VCaP (cell line): ENCODE measurements around the gene DUT.

Experiments
- H3K27ac ChIP-seq: fragments of 450-650 bp; 2 replicates; pipeline ENCODE4 v1.5.1; 2017
- CTCF ChIP-seq: fragments of 450-650 bp; conservative IDR thresholded peaks from 2 replicates; pipeline ENCODE4 v1.5.1; 2017; ENCODE audit warnings: mild to moderate bottlenecking, moderate library complexity

The DUT gene

GRCh38 chr15:48330855-48331795 lies at the start of gene DUT:
DUT (plus strand) TSS chr15:48331429; CDS start chr15:48331516, 87 bp downstream.
- TF ChIP-seq CTCF, result no peak; the same call in 1 of the 2 replicates
- H3K27ac ChIP-seq, result peak within 1 kb of the TSS; percentile 96

GRCh38 chr15:48281674-48282073 lies 49.6 kb upstream of the DUT start:
- H3K27ac ChIP-seq, result no peak overlapping the region
- TF ChIP-seq CTCF, result no peak

- no peak overlapping the region; the same call in 1 of the 2 replicates for H3K27ac ChIP-seq
- TF ChIP-seq CTCF, result no peak
These were observed 49.0 kb upstream of the DUT start for GRCh38 chr15:48282216-48282615.

- H3K27ac ChIP-seq, result peak overlapping the region; percentile 30
- TF ChIP-seq CTCF, result no peak
These were observed 47.7 kb upstream of the DUT start for GRCh38 chr15:48283396-48284145.

GRCh38 chr15:48285329-48286214 lies 45.7 kb upstream of the DUT start:
- TF ChIP-seq CTCF, result peak; percentile 80
- peak overlapping the region; percentile 55 for H3K27ac ChIP-seq

GRCh38 chr15:48289628-48290027 lies 41.6 kb upstream of the DUT start:
- no peak for TF ChIP-seq CTCF
- no peak overlapping the region for H3K27ac ChIP-seq
